Activated T-cell treated with anti-CD3 and anti-CD28 coated beads for 4 hours (primary cell): ENCODE results near the gene SLC15A1.

Source experiments
- DNase-seq: peaks from one replicate; pipeline ENCODE4 v3.0.0-alpha.2; 2020

The SLC15A1 gene

GRCh38 chr13:98690348-98691022 is 62.0 kb downstream of the SLC15A1 start:
- DNase-seq: no peak

- no peak for DNase-seq
These were observed 63.0 kb downstream of the SLC15A1 start for GRCh38 chr13:98689347-98689968.

- no peak for DNase-seq
These were observed 64.1 kb downstream of the SLC15A1 start for GRCh38 chr13:98688373-98688772.

- no peak for DNase-seq
These were observed 65.2 kb downstream of the SLC15A1 start for GRCh38 chr13:98687319-98687718.

GRCh38 chr13:98686270-98686669 is 66.2 kb downstream of the SLC15A1 start:
- DNase-seq: no peak

- no peak for DNase-seq
These were observed 67.3 kb downstream of the SLC15A1 start for GRCh38 chr13:98685146-98685545.

GRCh38 chr13:98681049-98681448 is 71.4 kb downstream of the SLC15A1 start:
- DNase-seq: no peak

- no peak for DNase-seq
These were observed 73.7 kb downstream of the SLC15A1 start for GRCh38 chr13:98678741-98679140.

GRCh38 chr13:98677398-98677797 is 75.1 kb downstream of the SLC15A1 start:
- DNase-seq: no peak

- DNase-seq: no peak
These were observed 76.2 kb downstream of the SLC15A1 start for GRCh38 chr13:98676239-98676638.

- DNase-seq: no peak
These were observed 76.6 kb downstream of the SLC15A1 start for GRCh38 chr13:98675837-98676236.

GRCh38 chr13:98675066-98675465 is 77.4 kb downstream of the SLC15A1 start:
- DNase-seq: no peak

- DNase-seq: peak; percentile 36
These were observed 79.4 kb downstream of the SLC15A1 start for GRCh38 chr13:98672947-98673613.

GRCh38 chr13:98668155-98668554 is 84.3 kb downstream of the SLC15A1 start:
- DNase-seq: no peak

- DNase-seq: no peak
These were observed 86.9 kb downstream of the SLC15A1 start for GRCh38 chr13:98665638-98665995.

- DNase-seq: no peak
These were observed 87.4 kb downstream of the SLC15A1 start for GRCh38 chr13:98664924-98665637.

GRCh38 chr13:98664510-98664909 is 88.0 kb downstream of the SLC15A1 start:
- DNase-seq: no peak

GRCh38 chr13:98664047-98664446 is 88.4 kb downstream of the SLC15A1 start:
- DNase-seq: peak; percentile 30

- no peak for DNase-seq
These were observed 94.3 kb downstream of the SLC15A1 start for GRCh38 chr13:98658131-98658530.

- no peak for DNase-seq
These were observed 94.9 kb downstream of the SLC15A1 start for GRCh38 chr13:98657506-98658085.

- DNase-seq: no peak
These were observed 96.2 kb downstream of the SLC15A1 start for GRCh38 chr13:98656223-98656622.

- DNase-seq: peak; percentile 65
These were observed 98.9 kb downstream of the SLC15A1 start for GRCh38 chr13:98653463-98653985.
